ENCODE data around the gene TJP1.

Gene TJP1

GRCh38 chr15:29740692-29741311 is 81.5 kb downstream of the TJP1 start:
- peak; percentile 42 for DNase-seq
- H3K79me1 ChIP-seq (ENCODE audit: low read length) = no peaks in the 10 kb centered on the region
- no peaks in the 10 kb centered on the region for H3K79me2 ChIP-seq (ENCODE audit: control insufficient read depth, insufficient read depth, low read length)
- H2AK5ac ChIP-seq (ENCODE audit: low read length) = no peak overlapping the region
- H3K27ac ChIP-seq (ENCODE audit: low read depth, low read length) = no peak overlapping the region
- H2BK120ac ChIP-seq (ENCODE audit: low read depth, low read length) = no peak overlapping the region
- H3K23ac ChIP-seq (ENCODE audit: low read length) = no peak overlapping the region
- peaks cover 2% of the 10 kb centered on the region for H3K36me3 ChIP-seq (ENCODE audit: control insufficient read depth, insufficient read depth, low read length)
- no CpG with 5 or more reads among the region's 1 CpG for WGBS (ENCODE audit: extremely low coverage, insufficient coverage, low lambda C conversion rate)
- H3K4me1 ChIP-seq (ENCODE audit: control insufficient read depth, low read depth, low read length) = no peaks in the 10 kb centered on the region
- no peak overlapping the region for H3K56ac ChIP-seq (ENCODE audit: low read length)
- H2BK5ac ChIP-seq (ENCODE audit: low read length) = no peak overlapping the region
- H3K27me3 ChIP-seq (ENCODE audit: insufficient read depth, low read length, poor library complexity) = no peaks in the 10 kb centered on the region
- H3K4me3 ChIP-seq (ENCODE audit: low read length) = no peak overlapping the region
- H2BK15ac ChIP-seq (replicated peaks; ENCODE audit: low read depth) = no peak overlapping the region
- no peak overlapping the region for H4K8ac ChIP-seq (ENCODE audit: low read depth, low read length)
- H3K9ac ChIP-seq (ENCODE audit: low read length) = no peak overlapping the region
- no peak overlapping the region for H3K18ac ChIP-seq (ENCODE audit: low read length)
- no peak overlapping the region for H3K4me2 ChIP-seq (ENCODE audit: low read length)
- H4K5ac ChIP-seq (ENCODE audit: low read length) = no peak overlapping the region
- H3K4ac ChIP-seq (ENCODE audit: low read depth, low read length) = no peak overlapping the region

DNA sequence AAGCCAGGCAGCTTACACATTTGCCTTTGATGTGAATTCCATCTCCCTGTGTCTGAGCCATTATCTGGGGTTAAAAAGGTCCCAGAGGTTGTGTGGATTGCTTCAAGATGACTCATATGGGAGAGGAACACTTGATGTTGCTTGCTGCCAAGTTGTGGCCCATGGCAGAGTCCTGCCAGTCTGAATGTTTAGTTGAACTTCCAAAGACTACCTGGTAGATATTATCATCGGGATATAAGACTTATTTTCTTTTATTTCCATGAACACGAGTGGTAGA is 85.6 kb downstream of the TJP1 start:
- Histone ChIP-seq H3K79me2 (ENCODE audit: control insufficient read depth, insufficient read depth, low read length) (no peaks in the 10 kb centered on the region), H3K27ac (ENCODE audit: low read depth, low read length) (no peak overlapping the region), H3K79me1 (ENCODE audit: low read length) (no peaks in the 10 kb centered on the region), H3K36me3 (ENCODE audit: control insufficient read depth, insufficient read depth, low read length) (peaks cover 3% of the 10 kb centered on the region), H2BK5ac (ENCODE audit: low read length) (no peak overlapping the region), H2AK5ac (ENCODE audit: low read length) (no peak overlapping the region), H3K4ac (ENCODE audit: low read depth, low read length) (no peak overlapping the region), H3K4me2 (ENCODE audit: low read length) (no peak overlapping the region), H3K4me3 (ENCODE audit: low read length) (no peak overlapping the region), H3K27me3 (ENCODE audit: insufficient read depth, low read length, poor library complexity) (no peaks in the 10 kb centered on the region), H3K18ac (ENCODE audit: low read length) (no peak overlapping the region), H3K23ac (ENCODE audit: low read length) (no peak overlapping the region), H4K8ac (ENCODE audit: low read depth, low read length) (no peak overlapping the region), H2BK120ac (ENCODE audit: low read depth, low read length) (no peak overlapping the region), H4K5ac (ENCODE audit: low read length) (no peak overlapping the region), H3K56ac (ENCODE audit: low read length) (no peak overlapping the region), H3K9ac (ENCODE audit: low read length) (no peak overlapping the region), H3K4me1 (ENCODE audit: control insufficient read depth, low read depth, low read length) (no peaks in the 10 kb centered on the region), H2BK15ac (replicated peaks; ENCODE audit: low read depth) (no peak overlapping the region)
- peak; percentile 85 for DNase-seq
- WGBS (ENCODE audit: extremely low coverage, insufficient coverage, low lambda C conversion rate) = no CpG with 5 or more reads among the region's 2 CpGs

- Histone ChIP-seq H3K4me2 (ENCODE audit: low read length) (no peak overlapping the region), H3K23ac (ENCODE audit: low read length) (no peak overlapping the region), H3K18ac (ENCODE audit: low read length) (no peak overlapping the region), H3K79me2 (ENCODE audit: control insufficient read depth, insufficient read depth, low read length) (no peaks in the 10 kb centered on the region), H3K9ac (ENCODE audit: low read length) (no peak overlapping the region), H4K5ac (ENCODE audit: low read length) (no peak overlapping the region), H2BK120ac (ENCODE audit: low read depth, low read length) (no peak overlapping the region), H3K27me3 (ENCODE audit: insufficient read depth, low read length, poor library complexity) (no peaks in the 10 kb centered on the region), H3K4ac (ENCODE audit: low read depth, low read length) (no peak overlapping the region), H3K36me3 (ENCODE audit: control insufficient read depth, insufficient read depth, low read length) (peaks cover 3% of the 10 kb centered on the region), H3K4me3 (ENCODE audit: low read length) (no peak overlapping the region), H3K79me1 (ENCODE audit: low read length) (no peaks in the 10 kb centered on the region), H3K27ac (ENCODE audit: low read depth, low read length) (no peak overlapping the region), H3K56ac (ENCODE audit: low read length) (no peak overlapping the region), H3K4me1 (ENCODE audit: control insufficient read depth, low read depth, low read length) (no peaks in the 10 kb centered on the region), H2BK15ac (replicated peaks; ENCODE audit: low read depth) (no peak overlapping the region), H2AK5ac (ENCODE audit: low read length) (no peak overlapping the region), H2BK5ac (ENCODE audit: low read length) (no peak overlapping the region), H4K8ac (ENCODE audit: low read depth, low read length) (no peak overlapping the region)
- DNase-seq = no peak
- WGBS (ENCODE audit: extremely low coverage, insufficient coverage, low lambda C conversion rate) = no CpG with 5 or more reads among the region's 3 CpGs
Measured at GRCh38 chr15:29736012-29736743, 86.1 kb downstream of the TJP1 start.

GRCh38 chr15:29734917-29735572 is 87.2 kb downstream of the TJP1 start:
- no peak overlapping the region for H3K27ac ChIP-seq (ENCODE audit: low read depth, low read length)
- H4K5ac ChIP-seq (ENCODE audit: low read length) = no peak overlapping the region
- H3K4me1 ChIP-seq (ENCODE audit: control insufficient read depth, low read depth, low read length) = no peaks in the 10 kb centered on the region
- no peak overlapping the region for H3K56ac ChIP-seq (ENCODE audit: low read length)
- no CpG with 5 or more reads among the region's 5 CpGs for WGBS (ENCODE audit: extremely low coverage, insufficient coverage, low lambda C conversion rate)
- H3K23ac ChIP-seq (ENCODE audit: low read length) = no peak overlapping the region
- no peak overlapping the region for H2BK5ac ChIP-seq (ENCODE audit: low read length)
- no peak overlapping the region for H3K4ac ChIP-seq (ENCODE audit: low read depth, low read length)
- H3K4me3 ChIP-seq (ENCODE audit: low read length) = no peak overlapping the region
- H3K79me1 ChIP-seq (ENCODE audit: low read length) = no peaks in the 10 kb centered on the region
- peaks cover 3% of the 10 kb centered on the region for H3K36me3 ChIP-seq (ENCODE audit: control insufficient read depth, insufficient read depth, low read length)
- no peaks in the 10 kb centered on the region for H3K27me3 ChIP-seq (ENCODE audit: insufficient read depth, low read length, poor library complexity)
- H2BK120ac ChIP-seq (ENCODE audit: low read depth, low read length) = no peak overlapping the region
- H3K9ac ChIP-seq (ENCODE audit: low read length) = no peak overlapping the region
- DNase-seq = peak; percentile 53
- no peak overlapping the region for H2BK15ac ChIP-seq (replicated peaks; ENCODE audit: low read depth)
- H3K79me2 ChIP-seq (ENCODE audit: control insufficient read depth, insufficient read depth, low read length) = no peaks in the 10 kb centered on the region
- H3K4me2 ChIP-seq (ENCODE audit: low read length) = no peak overlapping the region
- H3K18ac ChIP-seq (ENCODE audit: low read length) = no peak overlapping the region
- H2AK5ac ChIP-seq (ENCODE audit: low read length) = no peak overlapping the region
- no peak overlapping the region for H4K8ac ChIP-seq (ENCODE audit: low read depth, low read length)

DNA sequence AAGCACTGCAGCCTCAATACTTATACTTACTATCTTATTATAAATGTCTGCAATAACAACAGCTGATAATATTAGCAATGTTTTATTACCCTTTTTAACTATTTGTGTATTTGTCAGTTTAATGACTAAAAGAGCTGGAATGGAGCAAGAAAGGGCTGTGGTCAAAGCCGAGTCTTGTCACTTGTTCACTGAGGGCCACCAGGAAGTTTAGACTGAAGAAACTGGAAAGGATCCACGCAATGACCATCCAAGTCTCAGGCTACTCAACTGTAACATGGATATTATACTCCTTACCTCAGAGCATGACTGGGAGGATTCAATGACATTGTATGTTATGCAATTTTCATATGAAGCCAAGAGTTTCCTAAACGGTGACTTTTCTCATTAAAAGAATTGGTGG is 90.4 kb downstream of the TJP1 start:
- H3K27ac ChIP-seq (ENCODE audit: low read depth, low read length) = no peak overlapping the region
- peaks cover 6% of the 10 kb centered on the region for H3K36me3 ChIP-seq (ENCODE audit: control insufficient read depth, insufficient read depth, low read length)
- H2BK15ac ChIP-seq (replicated peaks; ENCODE audit: low read depth) = no peak overlapping the region
- H3K79me2 ChIP-seq (ENCODE audit: control insufficient read depth, insufficient read depth, low read length) = no peaks in the 10 kb centered on the region
- no peak for DNase-seq
- H2AK5ac ChIP-seq (ENCODE audit: low read length) = no peak overlapping the region
- no peak overlapping the region for H2BK120ac ChIP-seq (ENCODE audit: low read depth, low read length)
- no peak overlapping the region for H3K9ac ChIP-seq (ENCODE audit: low read length)
- H3K18ac ChIP-seq (ENCODE audit: low read length) = no peak overlapping the region
- H4K5ac ChIP-seq (ENCODE audit: low read length) = no peak overlapping the region
- H4K8ac ChIP-seq (ENCODE audit: low read depth, low read length) = no peak overlapping the region
- no peak overlapping the region for H2BK5ac ChIP-seq (ENCODE audit: low read length)
- H3K4me3 ChIP-seq (ENCODE audit: low read length) = no peak overlapping the region
- H3K4me2 ChIP-seq (ENCODE audit: low read length) = no peak overlapping the region
- H3K79me1 ChIP-seq (ENCODE audit: low read length) = no peaks in the 10 kb centered on the region
- no peaks in the 10 kb centered on the region for H3K27me3 ChIP-seq (ENCODE audit: insufficient read depth, low read length, poor library complexity)
- H3K23ac ChIP-seq (ENCODE audit: low read length) = no peak overlapping the region
- H3K56ac ChIP-seq (ENCODE audit: low read length) = no peak overlapping the region
- H3K4ac ChIP-seq (ENCODE audit: low read depth, low read length) = no peak overlapping the region
- no peaks in the 10 kb centered on the region for H3K4me1 ChIP-seq (ENCODE audit: control insufficient read depth, low read depth, low read length)
- no CpG with 5 or more reads among the region's 3 CpGs for WGBS (ENCODE audit: extremely low coverage, insufficient coverage, low lambda C conversion rate)

All from mesendoderm (in vitro differentiated cells).